ENCODE measurements around the gene ALDH3B1.

- TF ChIP-seq CTCF (conservative IDR thresholded peaks at IDR 0.05) (no peak), ZFX (IDR thresholded peaks at IDR 0.05) (no peak)
Measured at GRCh38 chr11:68032003-68032402, 21.9 kb downstream of the ALDH3B1 start.
